NCI-H69 (cell line): ENCODE measurements around the gene PCSK1.
"Not testable (repeated sequence)": the region's sequence is repeated elsewhere in the genome, so short reads cannot be mapped to it uniquely, and the experiment has no call there.

Source experiments
- DNase-seq: peaks from one replicate; lab custom pipeline; 2025; lab: John Stamatoyannopoulos, UW

The PCSK1 gene

GRCh38 chr5:96426831-96427230 is 6.2 kb downstream of the PCSK1 start:
- DNase-seq: no peak

GRCh38 chr5:96425443-96425842 is 7.6 kb downstream of the PCSK1 start:
- DNase-seq: no peak

GRCh38 chr5:96415897-96416296 is 17.2 kb downstream of the PCSK1 start:
- DNase-seq: no peak

- no peak for DNase-seq
These were observed 20.1 kb downstream of the PCSK1 start for GRCh38 chr5:96412868-96413449.

- DNase-seq: no peak
These were observed 23.0 kb downstream of the PCSK1 start for GRCh38 chr5:96410013-96410412.

GRCh38 chr5:96408841-96409538 is 24.1 kb downstream of the PCSK1 start:
- no peak for DNase-seq

GRCh38 chr5:96408210-96408777 is 24.8 kb downstream of the PCSK1 start:
- no peak for DNase-seq

GRCh38 chr5:96407436-96407835 is 25.6 kb downstream of the PCSK1 start:
- DNase-seq: no peak

- DNase-seq: no peak
These were observed 28.7 kb downstream of the PCSK1 start for GRCh38 chr5:96404191-96404867.

- no peak for DNase-seq
These were observed 30.5 kb downstream of the PCSK1 start for GRCh38 chr5:96402500-96402899.

- DNase-seq: no peak
These were observed 36.2 kb downstream of the PCSK1 start for GRCh38 chr5:96396878-96397277.

- DNase-seq: not testable (repeated sequence)
These were observed 37.8 kb downstream of the PCSK1 start for GRCh38 chr5:96395295-96395694.

- no peak for DNase-seq
These were observed 41.1 kb downstream of the PCSK1 start for GRCh38 chr5:96391921-96392320.

GRCh38 chr5:96388176-96388575 is 44.9 kb downstream of the PCSK1 start:
- peak; percentile 56 for DNase-seq

GRCh38 chr5:96387616-96388015 is 45.4 kb downstream of the PCSK1 start:
- peak; percentile 52 for DNase-seq

- DNase-seq: no peak
These were observed 47.5 kb downstream of the PCSK1 start for GRCh38 chr5:96385538-96385937.

- peak; percentile 25 for DNase-seq
These were observed 48.7 kb downstream of the PCSK1 start for GRCh38 chr5:96384353-96384752.

- peak; percentile 95 for DNase-seq
These were observed 51.5 kb downstream of the PCSK1 start for GRCh38 chr5:96381526-96381925.

- no peak for DNase-seq
These were observed 53.2 kb downstream of the PCSK1 start for GRCh38 chr5:96379896-96380295.

- DNase-seq: peak; percentile 16
These were observed 55.5 kb downstream of the PCSK1 start for GRCh38 chr5:96377597-96377996.

- no peak for DNase-seq
These were observed 55.9 kb downstream of the PCSK1 start for GRCh38 chr5:96377167-96377566.

- no peak for DNase-seq
These were observed 58.4 kb downstream of the PCSK1 start for GRCh38 chr5:96374653-96375052.

GRCh38 chr5:96373381-96373733 is 59.7 kb downstream of the PCSK1 start:
- DNase-seq: no peak
